H1 (cell line): ENCODE results near the gene RNF130. TPM values are rescaled to one million over a fixed set of nuclear protein-coding genes. Genes with fewer than 3 reads are reported as not detected.

Source experiments
- BCL11A ChIP-seq, 2 experiments: IDR thresholded peaks; one replicate each; pipeline ENCODE4 v1.6.1; 2011; ENCODE audit warnings: low read depth in 2 of 2, low read length in 2 of 2, mild to moderate bottlenecking in 2 of 2
- CBX5 ChIP-seq: fragments of 300-800, 300-1000 bp; sonication (generic); IDR thresholded peaks from 2 replicates; pipeline ENCODE4 v1.7.1; 2016; ENCODE audit warnings: antibody characterized with exemption, low read length, low read depth
- CBX8 ChIP-seq: fragments of 300-800, 300-1000 bp; sonication (generic); IDR thresholded peaks from 2 replicates; pipeline ENCODE4 v1.7.1; 2016; ENCODE audit warnings: low read depth, low read length, borderline replicate concordance
- EP300 ChIP-seq, 2 experiments: IDR thresholded peaks; 1 replicate in 1 of 2; 2 replicates in 1 of 2; pipeline ENCODE4 v1.6.1; 2011 to 2012; ENCODE audit warnings: low read depth in 2 of 2, low read length in 2 of 2, mild to moderate bottlenecking in 2 of 2, borderline replicate concordance in 1 of 2, inconsistent platforms in 1 of 2, moderate library complexity in 1 of 2
- GTF2F1 ChIP-seq: IDR thresholded peaks from 2 replicates; pipeline ENCODE4 v1.6.1; 2012; ENCODE audit warnings: low read depth, low read length, improper control_type of control experiment, borderline replicate concordance
- JUN ChIP-seq: IDR thresholded peaks from 2 replicates; pipeline ENCODE4 v1.6.1; 2011; ENCODE audit warnings: low read depth, mild to moderate bottlenecking, improper control_type of control experiment, low read length
- JUND ChIP-seq: IDR thresholded peaks from 2 replicates; pipeline ENCODE4 v1.6.1; 2011; ENCODE audit warnings: mild to moderate bottlenecking, improper control_type of control experiment, low read length
- KDM4A ChIP-seq: IDR thresholded peaks from one replicate; pipeline ENCODE4 v1.7.1; 2012; ENCODE audit warnings: low read depth, mild to moderate bottlenecking, moderate library complexity, low read length, inconsistent platforms; ENCODE audit not compliant: severe bottlenecking
- KDM5A ChIP-seq: fragments of 200-600 bp; IDR thresholded peaks from 2 replicates; pipeline ENCODE4 v1.7.1; 2012; ENCODE audit warnings: mild to moderate bottlenecking, low read length, inconsistent platforms, mixed read lengths
- NANOG ChIP-seq: IDR thresholded peaks from 2 replicates; pipeline ENCODE4 v1.6.1; 2011; ENCODE audit warnings: low read length, low read depth, mild to moderate bottlenecking, inconsistent platforms; ENCODE audit not compliant: insufficient read depth, poor library complexity, severe bottlenecking
- NRF1 ChIP-seq: IDR thresholded peaks from 2 replicates; pipeline ENCODE4 v1.6.1; 2011; ENCODE audit warnings: mild to moderate bottlenecking, low read depth, low read length, improper control_type of control experiment
- PHF8 ChIP-seq: fragments of 200-600 bp; sonication (generic); conservative IDR thresholded peaks from 2 replicates; pipeline ENCODE4 v1.7.1; 2012; ENCODE audit warnings: low read depth, mild to moderate bottlenecking, inconsistent platforms, low read length, moderate library complexity
- RAD21 ChIP-seq, 2 experiments: IDR thresholded peaks in 1 of 2; conservative IDR thresholded peaks in 1 of 2; 2 replicates each; pipeline ENCODE4 v1.6.1; 2011; ENCODE audit warnings: low read depth in 2 of 2, low read length in 2 of 2, improper control_type of control experiment in 1 of 2, inconsistent platforms in 1 of 2, mild to moderate bottlenecking in 1 of 2, moderate library complexity in 1 of 2
- RNF2 ChIP-seq: fragments of 200-900, 300-1000 bp; sonication (generic); IDR thresholded peaks from 2 replicates; pipeline ENCODE4 v1.7.1; 2016; ENCODE audit warnings: borderline replicate concordance, low read depth, mild to moderate bottlenecking, antibody characterized with exemption, low read length; ENCODE audit not compliant: poor library complexity, severe bottlenecking; ENCODE audit errors: missing control alignments
- RXRA ChIP-seq: IDR thresholded peaks from 2 replicates; pipeline ENCODE4 v1.6.1; 2011; ENCODE audit warnings: low read depth, mild to moderate bottlenecking, low read length, moderate library complexity; ENCODE audit not compliant: insufficient read depth
- SAP30 ChIP-seq: fragments of 300-600 bp; sonication (generic); IDR thresholded peaks from 2 replicates; pipeline ENCODE4 v1.7.1; 2012; ENCODE audit warnings: low read length, moderate library complexity, mild to moderate bottlenecking, inconsistent platforms; ENCODE audit not compliant: insufficient read depth, insufficient replicate concordance
- SIX5 ChIP-seq: IDR thresholded peaks from 2 replicates; pipeline ENCODE4 v1.6.1; 2011; ENCODE audit warnings: mild to moderate bottlenecking, low read depth, low read length
- SP1 ChIP-seq: IDR thresholded peaks from 2 replicates; pipeline ENCODE4 v1.6.1; 2011; ENCODE audit warnings: low read depth, low read length
- SP4 ChIP-seq: IDR thresholded peaks from 2 replicates; pipeline ENCODE4 v1.6.1; 2012; ENCODE audit warnings: low read length, inconsistent platforms
- TAF7 ChIP-seq: optimal IDR thresholded peaks from 2 replicates; pipeline ENCODE3; 2011; ENCODE audit warnings: low read depth, mild to moderate bottlenecking, inconsistent platforms, low read length, moderate library complexity, borderline replicate concordance
- TCF12 ChIP-seq: IDR thresholded peaks from 2 replicates; pipeline ENCODE4 v1.6.1; 2011; ENCODE audit warnings: low read depth, mild to moderate bottlenecking, low read length
- TEAD4 ChIP-seq: IDR thresholded peaks from 2 replicates; pipeline ENCODE4 v1.6.1; 2012; ENCODE audit warnings: low read depth, low read length, inconsistent platforms, mixed read lengths
- polyA plus RNA-seq, 7 experiments: library from polyadenylated mRNA; depleted of rRNA in 3 of 7; stranded (reverse) in 5 of 7; unstranded in 2 of 7; fragments of >200 nt in 5 of 7; fragments of 200-250 nt in 2 of 7; gene quantifications; 1 replicate in 5 of 7; 2 replicates in 1 of 7; 4 replicates in 1 of 7; pipeline versions ENCODE4 v1.2.1 to v1.2.3, GENCODE V29; 2011 to 2013; ENCODE audit warnings: missing spikeins in 2 of 7, mixed read lengths in 2 of 7
- total RNA-seq: library from RNA; stranded (reverse); fragmentation: NEBNext Ultra II Directional; extraction: Animal tissue kit (Norgen Biotek cat#: 25700); gene quantifications from 2 replicates; pipeline ENCODE4 v1.2.1, GENCODE V29; 2021
- TF ChIP-seq, protein P1 (sequence below): IDR thresholded peaks from 2 replicates; pipeline ENCODE4 v1.6.1; 2011; ENCODE audit warnings: low read depth, mild to moderate bottlenecking, low read length; ENCODE audit not compliant: insufficient read depth

The RNF130 gene
- total and polyA plus RNA-seq, 2 of the 8 experiments (the other 6 are each of a cell fraction or from before 2014, with no cell fraction given): 65.1 to 70.0 TPM

DNA sequence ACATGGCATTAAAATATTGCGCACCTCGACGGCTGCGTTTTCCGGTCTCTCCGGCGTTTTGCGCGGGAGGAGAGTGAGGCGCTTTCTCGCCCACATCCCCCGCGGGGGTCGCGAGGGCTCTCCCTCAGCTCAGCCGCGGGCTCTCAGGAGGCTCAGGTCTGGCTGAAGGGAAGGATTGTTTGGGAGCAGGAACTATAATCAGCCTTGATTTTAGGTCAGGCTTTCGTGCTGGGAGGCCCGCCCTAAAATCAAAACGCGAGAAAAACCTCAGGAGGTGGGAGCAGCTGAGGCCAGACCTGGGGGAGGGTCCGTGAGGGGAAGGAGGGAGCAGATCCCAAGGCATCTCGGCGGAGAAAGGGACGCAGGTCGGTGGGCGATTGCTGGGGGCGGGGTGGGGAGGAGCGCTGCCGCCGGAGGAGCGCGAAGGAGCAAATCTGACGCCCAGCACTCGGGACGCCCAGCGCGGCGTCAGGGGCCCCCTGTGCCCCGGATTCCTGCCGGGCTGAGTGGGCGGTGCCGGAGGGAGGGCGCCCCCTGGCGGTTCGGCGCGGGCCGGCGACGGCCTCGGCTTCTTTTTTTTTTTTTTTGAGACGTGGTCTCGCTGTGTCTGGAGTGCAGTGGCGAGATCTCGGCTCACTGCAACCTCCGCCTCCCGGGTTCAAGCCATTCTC is 18.7 kb upstream of the RNF130 start (continued):
- TF ChIP-seq RNF2 (no peak), EP300 (IDR thresholded peaks at IDR 0.05; ENCODE audit: borderline replicate concordance in 1 of 2, low read depth in 2 of 2, low read length in 2 of 2) (peak in 1 of 2 experiments; percentile 57; a peak in 1 of 3 replicates), SP4 (no peak), NANOG (no peak), JUN (no peak), NRF1 (no peak), SAP30 (no peak), RAD21 (IDR thresholded peaks at IDR 0.05 in 1 of 2, conservative IDR thresholded peaks at IDR 0.05 in 1 of 2; ENCODE audit: low read depth in 2 of 2, low read length in 2 of 2) (peak; percentile 72 to 76), TAF7 (peak; percentile 37), BCL11A (IDR thresholded peaks at IDR 0.05; ENCODE audit: low read depth in 2 of 2, low read length in 2 of 2) (no peak), TCF12 (peak; percentile 51; the same call in 1 of the 2 replicates), RXRA (0 out of 2 replicates have a peak, but pooled peaks have one; percentile 64), CBX5 (no peak), SP1 (peak; percentile 80), TEAD4 (peak; percentile 66; the same call in 1 of the 2 replicates), SIX5 (no peak), PHF8 (no peak), KDM5A (no peak), GTF2F1 (no peak), JUND (no peak), KDM4A (peak; percentile 6), CBX8 (no peak)
- TF ChIP-seq, protein P1, sequence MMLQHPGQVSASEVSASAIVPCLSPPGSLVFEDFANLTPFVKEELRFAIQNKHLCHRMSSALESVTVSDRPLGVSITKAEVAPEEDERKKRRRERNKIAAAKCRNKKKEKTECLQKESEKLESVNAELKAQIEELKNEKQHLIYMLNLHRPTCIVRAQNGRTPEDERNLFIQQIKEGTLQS: no peak
